ENCODE data around the gene TNS2.

Gene TNS2

GRCh38 chr12:53079226-53080117 is 29.6 kb downstream of the TNS2 start, which contains the start of gene SPRYD3:
TSS of gene SPRYD3 (minus strand) at chr12:53079390. CDS start at chr12:53079333, 57 bp downstream.
- peak within 1 kb of the TSS; percentile 68 for H3K4me3 ChIP-seq (ENCODE audit: low read length)
- peak; percentile 96 for DNase-seq (ENCODE audit: low read depth)
- no peak for TF ChIP-seq CTCF (IDR thresholded peaks at IDR 0.05; ENCODE audit: insufficient read depth, low read depth, low read length, missing control alignments)

- no peak overlapping the region for H3K4me3 ChIP-seq (ENCODE audit: low read length)
- no peak for DNase-seq (ENCODE audit: low read depth)
- no peak for TF ChIP-seq CTCF (IDR thresholded peaks at IDR 0.05; ENCODE audit: insufficient read depth, low read depth, low read length, missing control alignments)
Measured at GRCh38 chr12:53082637-53083175, 32.8 kb downstream of the TNS2 start.

GRCh38 chr12:53086361-53086760 is 36.5 kb downstream of the TNS2 start:
- no peak overlapping the region for H3K4me3 ChIP-seq (ENCODE audit: low read length)
- no peak for DNase-seq (ENCODE audit: low read depth)
- no peak for TF ChIP-seq CTCF (IDR thresholded peaks at IDR 0.05; ENCODE audit: insufficient read depth, low read depth, low read length, missing control alignments)

GRCh38 chr12:53090105-53090504 is 40.2 kb downstream of the TNS2 start:
- DNase-seq (ENCODE audit: low read depth), result no peak
- H3K4me3 ChIP-seq (ENCODE audit: low read length), result no peak overlapping the region
- no peak for TF ChIP-seq CTCF (IDR thresholded peaks at IDR 0.05; ENCODE audit: insufficient read depth, low read depth, low read length, missing control alignments)

GRCh38 chr12:53090554-53090953 is 40.7 kb downstream of the TNS2 start:
- no peak overlapping the region for H3K4me3 ChIP-seq (ENCODE audit: low read length)
- DNase-seq (ENCODE audit: low read depth), result no peak
- no peak for TF ChIP-seq CTCF (IDR thresholded peaks at IDR 0.05; ENCODE audit: insufficient read depth, low read depth, low read length, missing control alignments)

GRCh38 chr12:53091756-53092155 is 41.9 kb downstream of the TNS2 start:
- H3K4me3 ChIP-seq (ENCODE audit: low read length), result no peak overlapping the region
- no peak for DNase-seq (ENCODE audit: low read depth)
- TF ChIP-seq CTCF (IDR thresholded peaks at IDR 0.05; ENCODE audit: insufficient read depth, low read depth, low read length, missing control alignments), result no peak
